HG02642 (cell line): ENCODE measurements around the gene PHACTR2.
"Not testable (repeated sequence)": the region's sequence is repeated elsewhere in the genome, so short reads cannot be mapped to it uniquely, and the experiment has no call there.

Experiments
- ATAC-seq: cut with Tn5 transposase; IDR thresholded peaks from one replicate; pipeline ENCODE4 v1.9.1; 2021; ENCODE audit warnings: mild to moderate bottlenecking; ENCODE audit not compliant: unreplicated experiment, poor library complexity

The PHACTR2 gene

DNA sequence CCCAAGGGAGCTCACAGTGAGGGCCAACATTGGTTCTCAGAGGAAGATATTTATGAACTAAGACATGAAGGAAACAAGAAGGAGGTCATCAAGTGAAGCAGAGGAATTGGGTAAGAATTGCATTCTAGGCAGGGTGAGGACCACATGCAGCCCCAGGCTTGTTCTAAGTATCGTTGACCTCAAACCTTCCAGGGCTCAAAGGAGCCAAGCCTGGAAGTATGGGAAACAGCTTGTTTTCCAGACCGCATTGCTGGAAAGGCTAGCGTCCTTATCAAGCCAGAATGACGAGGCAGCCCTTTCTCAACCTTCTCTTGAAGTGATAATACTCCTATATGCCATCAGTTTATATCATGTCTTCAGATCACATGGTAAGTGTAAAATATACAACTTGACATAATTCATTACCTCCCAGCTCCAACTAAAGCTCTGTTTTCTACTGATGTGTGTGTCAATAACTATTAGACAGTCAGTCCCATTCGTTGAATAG, 79.6 kb downstream of the PHACTR2 start:
- ATAC-seq: no peak

- no peak for ATAC-seq
Measured at GRCh38 chr6:143758551-143758950, 80.8 kb downstream of the PHACTR2 start.

DNA sequence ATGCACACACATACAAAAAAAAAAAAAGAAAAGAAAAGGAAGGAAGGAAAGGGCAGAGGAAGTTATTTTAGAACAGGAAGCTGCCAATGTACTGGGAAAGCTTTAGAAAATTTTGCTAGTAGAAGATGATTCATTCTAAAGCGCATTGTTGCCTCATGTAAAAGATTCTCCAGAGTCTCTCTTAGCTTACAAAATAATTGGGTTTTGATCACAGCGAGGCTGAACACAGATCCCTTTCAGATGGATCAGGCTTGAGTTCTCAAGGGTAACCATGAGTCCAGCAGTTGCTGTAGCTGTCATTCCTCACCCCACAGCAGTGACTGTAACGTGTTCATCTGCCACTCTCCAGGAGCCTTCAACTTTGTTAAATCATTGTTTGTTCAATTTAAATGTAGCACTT, 81.9 kb downstream of the PHACTR2 start:
- no peak for ATAC-seq

DNA sequence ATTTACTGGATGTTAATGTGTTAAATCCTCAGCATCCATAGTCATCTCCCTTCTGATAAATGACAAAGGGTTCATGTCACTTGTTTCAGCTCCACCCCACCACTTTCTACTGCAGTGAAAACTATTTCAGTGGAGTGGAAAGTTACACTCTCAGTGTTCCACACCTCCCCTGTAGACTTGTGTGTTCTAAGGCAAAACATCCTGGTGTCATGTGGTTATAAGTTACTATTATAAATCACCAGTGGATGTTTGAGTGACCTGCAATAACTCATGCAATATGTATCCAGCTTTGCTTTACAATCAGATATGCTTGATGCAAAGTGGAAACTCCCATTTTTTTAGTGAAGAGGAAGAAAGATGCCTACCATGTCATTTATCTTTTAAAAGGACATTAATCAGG, 83.3 kb downstream of the PHACTR2 start:
- no peak for ATAC-seq

GRCh38 chr6:143762126-143762525, 84.4 kb downstream of the PHACTR2 start:
- ATAC-seq: no peak

- no peak for ATAC-seq
Measured at GRCh38 chr6:143765422-143766184, 87.8 kb downstream of the PHACTR2 start.

GRCh38 chr6:143766185-143766553, 88.4 kb downstream of the PHACTR2 start:
- ATAC-seq: no peak

- ATAC-seq: no peak
Measured at GRCh38 chr6:143767433-143767832, 89.7 kb downstream of the PHACTR2 start.

DNA sequence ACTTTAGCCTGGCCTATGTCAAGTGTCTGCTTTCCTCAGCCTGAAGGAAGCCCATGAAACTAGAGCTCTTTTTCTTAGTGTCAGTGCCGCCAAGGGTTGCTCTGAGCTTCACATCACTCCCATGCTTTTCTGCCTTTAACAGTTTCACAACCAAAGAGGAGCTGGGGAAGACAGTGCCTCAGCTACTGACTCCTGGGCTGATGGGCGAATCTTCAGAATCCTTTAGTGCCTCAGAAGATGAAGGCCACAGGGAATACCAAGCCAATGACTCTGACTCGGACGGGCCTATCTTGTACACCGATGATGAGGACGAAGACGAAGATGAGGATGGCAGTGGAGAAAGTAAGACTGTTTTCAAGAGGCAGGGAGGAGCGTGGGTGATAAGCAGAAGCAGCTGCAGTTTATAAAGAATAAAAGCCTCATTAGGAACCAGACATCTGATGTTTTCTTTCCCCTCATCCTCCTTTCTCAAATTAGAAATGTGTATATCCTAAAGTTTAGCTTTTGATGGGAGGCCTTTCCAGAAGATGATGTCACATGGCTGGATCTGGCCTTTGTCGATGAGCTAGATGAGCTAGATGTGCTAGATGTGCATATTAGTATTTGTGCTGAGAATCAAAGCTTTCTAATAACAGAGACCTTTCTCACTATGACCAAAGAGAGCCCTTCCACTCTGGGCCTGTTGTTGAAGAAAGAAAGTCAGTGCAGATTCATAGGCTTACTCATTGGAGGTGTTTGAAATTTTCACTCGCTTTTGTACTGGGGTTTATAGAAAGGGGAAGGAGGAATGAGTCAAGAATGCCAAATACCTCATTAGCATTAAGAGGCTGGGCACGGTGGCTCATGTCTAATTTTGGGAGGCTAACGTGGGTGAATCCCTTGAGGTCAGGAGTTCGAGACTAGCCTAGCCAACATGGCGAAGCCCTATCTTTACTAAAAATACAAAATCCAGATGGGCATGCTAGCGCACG, 94.6 kb downstream of the PHACTR2 start:
- ATAC-seq: no peak

DNA sequence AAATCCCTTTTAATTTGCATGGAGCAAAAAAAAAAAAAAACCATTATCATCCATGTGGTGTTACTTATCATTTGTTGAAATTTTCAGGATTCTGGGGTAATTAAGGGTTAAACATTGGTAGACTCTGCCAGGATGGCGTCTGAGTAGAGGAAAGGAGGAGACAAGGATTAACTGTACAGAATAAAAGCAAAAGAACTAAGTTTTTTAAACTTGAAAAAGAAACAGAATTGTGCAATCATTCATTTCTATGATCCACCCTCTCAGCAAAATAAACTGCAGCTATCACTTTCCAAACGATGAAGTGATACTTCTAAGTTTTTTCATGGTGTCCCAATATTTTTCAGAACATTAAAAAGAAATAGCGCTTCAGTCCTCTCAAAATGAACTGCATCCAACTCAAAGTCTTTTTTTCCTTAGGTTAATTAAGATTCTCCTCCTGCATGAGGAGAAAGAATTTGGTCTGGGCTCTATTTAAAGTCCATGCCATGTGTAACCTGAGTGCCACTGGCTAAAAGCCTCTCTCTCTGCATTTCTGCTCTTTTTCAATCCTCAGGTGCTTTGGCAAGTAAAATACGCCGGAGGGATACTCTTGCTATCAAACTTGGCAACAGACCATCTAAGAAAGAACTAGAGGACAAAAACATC, 95.9 kb downstream of the PHACTR2 start:
- ATAC-seq: no peak

DNA sequence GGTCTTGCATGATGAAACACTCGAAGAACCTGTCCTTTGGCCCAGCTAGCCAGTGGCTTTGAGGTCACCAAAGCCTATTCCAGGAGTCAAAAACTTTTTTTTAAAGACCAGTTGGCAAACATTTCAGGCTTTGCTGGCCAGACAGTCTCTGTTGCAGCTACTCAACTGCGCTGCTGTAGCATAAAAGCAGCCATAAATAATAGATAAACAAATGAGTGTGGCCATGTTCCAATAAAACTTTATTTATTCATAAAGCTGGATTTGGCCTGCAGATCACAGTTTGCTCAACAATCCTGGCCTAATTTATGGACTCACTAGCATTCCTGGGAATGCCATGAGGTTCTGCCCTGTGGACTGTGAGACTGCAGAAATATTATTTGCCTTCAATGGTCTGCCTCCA, 96.6 kb downstream of the PHACTR2 start:
- ATAC-seq: no peak

GRCh38 chr6:143775336-143775735, 97.6 kb downstream of the PHACTR2 start:
- no peak for ATAC-seq

GRCh38 chr6:143778926-143779325, 101.2 kb downstream of the PHACTR2 start:
- ATAC-seq: no peak

- no peak for ATAC-seq
Measured at GRCh38 chr6:143782481-143782880, 104.7 kb downstream of the PHACTR2 start.

DNA sequence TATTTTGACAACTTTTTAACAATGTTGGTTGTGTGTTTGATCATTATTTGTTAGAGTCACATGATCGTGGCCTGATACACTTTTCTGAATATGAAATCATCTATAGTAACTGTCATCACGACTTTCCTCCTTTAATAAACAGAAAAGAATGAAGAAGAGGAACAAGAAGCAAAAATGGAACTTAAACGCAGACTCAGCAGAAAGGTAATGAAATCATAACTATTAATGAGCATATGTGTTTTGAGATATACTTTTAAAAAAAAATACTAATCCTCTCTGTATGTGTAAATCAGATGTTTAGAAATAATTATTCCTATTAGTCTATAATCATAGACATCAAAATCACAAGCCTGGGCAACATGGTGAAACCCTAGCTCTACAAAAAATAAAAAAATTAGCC, 105.3 kb downstream of the PHACTR2 start:
- no peak for ATAC-seq

DNA sequence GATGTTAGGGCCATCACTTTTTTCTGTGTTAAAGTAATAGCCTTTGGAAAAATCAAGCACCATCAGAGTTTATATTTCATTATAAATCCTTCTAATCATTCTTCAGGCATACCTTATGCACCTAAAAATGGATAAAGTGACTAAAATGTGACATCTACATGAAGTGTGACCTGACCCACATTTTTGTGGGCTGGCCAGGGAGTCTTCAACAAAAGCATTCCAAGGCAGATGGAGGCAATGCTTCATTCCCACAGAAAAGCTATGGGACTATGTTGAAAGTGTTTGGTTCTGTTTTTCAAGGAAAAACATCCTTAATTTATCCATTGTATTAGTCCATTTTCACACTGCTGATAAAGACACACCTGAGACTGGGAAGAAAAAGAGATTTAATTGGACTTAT, 106.6 kb downstream of the PHACTR2 start:
- no peak for ATAC-seq

GRCh38 chr6:143786371-143786770, 108.6 kb downstream of the PHACTR2 start:
- ATAC-seq: not testable (repeated sequence)

DNA sequence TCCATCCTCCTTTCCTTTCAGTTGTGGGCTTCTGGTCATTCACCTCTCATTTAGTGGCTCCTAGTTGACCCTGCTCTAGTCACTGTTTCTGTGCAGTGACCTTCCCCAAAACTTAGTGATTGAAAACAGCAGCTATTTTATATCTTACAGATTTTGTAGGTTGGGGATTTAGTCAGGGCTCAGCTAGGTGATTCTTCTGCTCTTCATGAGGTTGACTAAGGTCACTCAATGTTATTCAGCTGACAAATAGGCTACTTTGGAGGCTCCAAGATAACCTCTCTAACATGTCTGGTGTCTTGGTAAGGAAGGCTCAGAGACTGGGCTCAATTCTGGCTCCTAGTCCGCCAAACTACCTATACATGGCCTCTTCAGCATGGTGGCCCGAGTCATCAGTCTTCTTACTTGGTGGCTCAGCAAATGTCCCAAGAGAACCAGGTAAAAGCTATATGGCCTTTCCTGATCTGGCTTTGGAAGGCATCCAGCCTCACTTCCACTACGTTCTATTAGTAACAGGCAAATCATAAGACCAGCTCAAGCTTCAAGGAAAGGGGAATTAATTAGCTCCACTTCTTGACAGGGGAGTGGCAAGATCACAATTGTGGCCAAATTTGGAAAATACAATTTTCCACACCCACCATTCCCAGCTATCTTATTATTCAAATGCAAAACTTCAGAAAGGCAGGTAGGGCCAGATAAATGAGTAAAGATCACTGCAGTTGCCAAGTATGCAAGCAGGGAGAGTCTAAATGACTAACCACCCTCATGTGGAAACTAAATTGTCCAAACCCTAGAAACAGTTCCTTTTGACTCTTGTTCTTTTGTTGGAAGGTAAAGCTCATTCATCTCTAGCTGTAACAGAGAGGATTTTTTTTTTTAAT, 114.9 kb downstream of the PHACTR2 start:
- ATAC-seq: no peak

GRCh38 chr6:143793280-143793619, 115.5 kb downstream of the PHACTR2 start:
- ATAC-seq: no peak

GRCh38 chr6:143796551-143796950, 118.8 kb downstream of the PHACTR2 start:
- not testable (repeated sequence) for ATAC-seq
